Testis (tissue), 3 donors: ENCODE data around the gene TMEM203. TPM values are rescaled to one million over a fixed set of nuclear protein-coding genes. Genes with fewer than 3 reads are reported as not detected.

ENCODE experiments used
- DNase-seq: peaks from one replicate; pipeline ENCODE4 v3.0.0-alpha.2; 2019
- H3K27ac ChIP-seq, 2 donors: fragments of 200-600 bp; sonication (generic); one replicate each; pipeline ENCODE4 v1.5.1; 2019
- H3K27me3 ChIP-seq: fragments of 200-600 bp; sonication (generic); one replicate; pipeline ENCODE4 v1.5.1; 2019
- H3K36me3 ChIP-seq: fragments of 200-600 bp; sonication (generic); one replicate; pipeline ENCODE4 v1.5.1; 2017; ENCODE audit warnings: low read depth; ENCODE audit errors: missing control alignments
- H3K4me1 ChIP-seq: fragments of 200-600 bp; sonication (generic); one replicate; pipeline ENCODE4 v1.5.1; 2019
- H3K4me3 ChIP-seq, 2 donors: fragments of 200-600 bp; sonication (generic); one replicate each; pipeline ENCODE4 v1.5.1; 2017 to 2019
- H3K9me3 ChIP-seq: fragments of 200-600 bp; sonication (generic); one replicate; pipeline ENCODE4 v1.5.1; 2017
- POLR2A ChIP-seq: fragments of 450-650 bp; IDR thresholded peaks from one replicate; pipeline ENCODE4 v1.6.1; 2017; ENCODE audit warnings: antibody characterized with exemption, mild to moderate bottlenecking, moderate library complexity
- WGBS, 2 donors: methylation state at CpG; one replicate each; pipeline ENCODE4 v1.1.5; 2018; 5-methylcytosine and 5-hydroxymethylcytosine counted together
- intact Hi-C: fragments of 100-400 bp; cut with DNase I; formaldehyde crosslinking; loops from one replicate; pipeline ENCODE4 v1.15.1; 2023; ENCODE audit warnings: low total_unique reads
- polyA plus RNA-seq: library from polyadenylated mRNA; stranded (reverse); fragments of 350-450 nt; fragmentation: Illumina TruSeq; extraction: RNeasy Lipid Tissue Mini Kit (QIAGEN cat#74804); gene quantifications from one replicate; pipeline ENCODE4 v1.2.3, GENCODE V29; 2014; ENCODE audit warnings: low read depth, low replicate concordance; ENCODE audit not compliant: insufficient read depth
- total RNA-seq, 2 donors: library from RNA; depleted of rRNA; stranded (reverse); fragments of >200 nt; gene quantifications; one replicate each; pipeline ENCODE4 v1.2.3, GENCODE V29; 2016
- TF ChIP-seq, protein P1 (sequence below), 3 experiments: fragments of 450-650 bp in 2 of 3; fragments of 200-600 bp in 1 of 3; sonication (generic) in 1 of 3; IDR thresholded peaks; one replicate each; pipeline ENCODE4 v1.5.1; 2016 to 2019; ENCODE audit warnings: antibody characterized with exemption in 3 of 3, mild to moderate bottlenecking in 2 of 3, moderate library complexity in 1 of 3

Gene TMEM203
- total and polyA plus RNA-seq, 3 donors from 2014 or later = 36.3 to 51.2 (median 48.0) TPM

DNA sequence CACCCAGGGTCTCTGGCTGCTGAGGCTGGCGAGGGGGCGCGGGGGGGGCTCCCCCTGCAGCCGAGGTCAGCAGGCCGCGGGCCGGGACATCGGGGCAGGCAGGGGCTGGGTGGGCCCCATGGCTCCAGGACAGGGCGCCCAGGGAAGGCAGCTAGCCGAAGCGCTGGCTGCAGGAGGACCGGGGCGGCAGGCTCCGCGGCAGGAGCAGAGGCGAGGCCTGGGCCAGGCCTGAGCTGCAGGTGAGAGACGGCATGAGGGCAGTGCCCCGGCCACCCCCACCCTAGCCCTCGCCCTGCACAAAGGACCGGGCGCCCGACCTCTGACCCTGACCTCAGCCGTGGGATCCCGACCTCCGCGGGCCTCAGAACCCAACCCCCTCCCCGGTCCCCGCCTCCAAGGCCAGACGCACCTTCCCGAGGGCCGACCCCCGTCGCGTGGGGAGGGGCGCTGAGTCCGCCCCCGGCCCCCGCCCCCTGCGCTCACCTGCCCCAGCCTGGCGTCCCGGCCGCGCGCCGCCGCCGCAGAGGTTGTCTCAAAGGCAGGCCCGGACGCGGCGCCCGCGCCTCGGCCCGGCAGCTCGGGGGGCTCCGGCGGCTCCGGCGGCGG, 16.2 kb upstream of the TMEM203 start:
- no peak for TF ChIP-seq POLR2A
- TF ChIP-seq, protein P1, sequence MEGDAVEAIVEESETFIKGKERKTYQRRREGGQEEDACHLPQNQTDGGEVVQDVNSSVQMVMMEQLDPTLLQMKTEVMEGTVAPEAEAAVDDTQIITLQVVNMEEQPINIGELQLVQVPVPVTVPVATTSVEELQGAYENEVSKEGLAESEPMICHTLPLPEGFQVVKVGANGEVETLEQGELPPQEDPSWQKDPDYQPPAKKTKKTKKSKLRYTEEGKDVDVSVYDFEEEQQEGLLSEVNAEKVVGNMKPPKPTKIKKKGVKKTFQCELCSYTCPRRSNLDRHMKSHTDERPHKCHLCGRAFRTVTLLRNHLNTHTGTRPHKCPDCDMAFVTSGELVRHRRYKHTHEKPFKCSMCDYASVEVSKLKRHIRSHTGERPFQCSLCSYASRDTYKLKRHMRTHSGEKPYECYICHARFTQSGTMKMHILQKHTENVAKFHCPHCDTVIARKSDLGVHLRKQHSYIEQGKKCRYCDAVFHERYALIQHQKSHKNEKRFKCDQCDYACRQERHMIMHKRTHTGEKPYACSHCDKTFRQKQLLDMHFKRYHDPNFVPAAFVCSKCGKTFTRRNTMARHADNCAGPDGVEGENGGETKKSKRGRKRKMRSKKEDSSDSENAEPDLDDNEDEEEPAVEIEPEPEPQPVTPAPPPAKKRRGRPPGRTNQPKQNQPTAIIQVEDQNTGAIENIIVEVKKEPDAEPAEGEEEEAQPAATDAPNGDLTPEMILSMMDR (IDR thresholded peaks at IDR 0.05) = no peak
- Histone ChIP-seq H3K27ac (no peak overlapping the region), H3K9me3 (no peaks in the 10 kb centered on the region), H3K27me3 (no peaks in the 10 kb centered on the region), H3K4me3 (peak overlapping the region in 1 of 2 donors; percentile 2), H3K36me3 (no peaks in the 10 kb centered on the region), H3K4me1 (peaks cover 23% of the 10 kb centered on the region)
- intact Hi-C loops = loop anchor here (10.0 kb wide), 1 partner anchor 107 kb away; the partner anchor contains the start of gene DPP7
- DNase-seq = no peak
- WGBS, 2 donors = 7 to 10% methylated on average over 2 to 33 of the region's 61 CpGs

DNA sequence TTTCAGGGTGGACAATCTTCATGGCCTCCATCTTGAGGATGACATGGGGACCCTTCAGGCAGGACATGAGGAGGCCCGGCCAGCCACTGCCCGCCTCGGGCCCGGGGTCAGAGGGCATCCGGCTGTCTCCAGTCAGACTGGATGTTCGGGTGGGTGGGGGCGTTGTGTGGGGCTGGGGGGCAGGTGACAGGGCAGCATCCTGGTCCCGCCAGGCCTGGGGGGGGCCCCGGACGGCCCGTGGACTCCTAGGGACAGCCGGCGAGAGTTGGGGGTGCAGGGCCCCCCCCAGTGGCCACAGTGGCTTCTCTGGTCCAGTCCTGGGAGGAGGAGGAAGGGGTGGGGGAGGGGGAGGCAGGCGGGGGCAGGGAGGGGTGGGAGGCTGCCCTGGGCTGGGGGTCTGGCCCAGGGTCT, 15.7 kb upstream of the TMEM203 start:
- no peak overlapping the region for H3K4me3 ChIP-seq
- no peak for TF ChIP-seq POLR2A
- TF ChIP-seq, protein P1 (IDR thresholded peaks at IDR 0.05) = no peak
- no peaks in the 10 kb centered on the region for H3K27me3 ChIP-seq
- no peaks in the 10 kb centered on the region for H3K9me3 ChIP-seq
- peaks cover 25% of the 10 kb centered on the region for H3K4me1 ChIP-seq
- WGBS, 2 donors = 53% methylated on average over 13 of the region's 14 CpGs; no CpG with 5 or more reads in 1 of the 2 donors
- H3K27ac ChIP-seq = no peak overlapping the region
- no peak for DNase-seq
- intact Hi-C loops = loop anchor here (10.0 kb wide), 1 partner anchor 106 kb away; the partner anchor contains the start of gene DPP7
- H3K36me3 ChIP-seq = no peaks in the 10 kb centered on the region

DNA sequence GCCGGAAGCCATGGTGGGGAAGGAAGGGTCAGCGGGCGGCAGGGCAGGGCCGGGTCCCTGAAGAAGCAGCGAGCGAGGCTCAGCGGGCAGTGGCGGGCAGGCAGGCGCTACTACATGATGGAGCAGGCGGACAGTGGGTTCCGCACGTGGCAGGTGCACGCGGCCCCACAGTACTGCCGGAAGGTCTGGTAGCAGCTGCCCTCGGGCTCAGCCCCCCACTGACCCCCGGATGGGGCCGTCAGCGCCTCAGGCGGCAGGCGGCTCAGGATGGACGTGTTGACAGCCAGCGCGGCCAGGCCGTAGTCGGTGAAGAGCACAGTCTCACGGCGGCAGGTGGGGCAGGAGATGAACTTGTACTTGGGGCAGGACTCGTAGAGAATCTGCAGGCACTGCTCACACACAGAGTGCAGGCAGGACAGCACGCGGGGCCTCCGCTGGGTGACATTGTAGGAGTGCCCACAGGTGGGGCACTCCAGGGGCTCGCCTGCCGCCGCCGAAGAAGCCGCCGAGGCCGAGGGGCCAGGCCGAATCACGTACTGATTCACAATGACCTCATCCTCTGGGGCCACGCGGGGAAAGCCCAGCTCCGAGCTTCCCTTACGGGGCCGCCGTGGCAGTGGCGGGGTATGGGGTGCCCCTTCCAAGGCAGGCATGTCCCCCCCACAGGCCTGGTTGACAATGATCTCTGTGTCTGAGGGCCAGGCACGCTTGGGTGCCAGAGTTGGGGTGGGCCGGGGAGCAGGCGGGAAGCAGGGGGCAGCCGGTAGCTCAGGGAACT, 15.1 kb upstream of the TMEM203 start:
- H3K36me3 ChIP-seq = no peaks in the 10 kb centered on the region
- DNase-seq = no peak
- no peaks in the 10 kb centered on the region for H3K27me3 ChIP-seq
- TF ChIP-seq, protein P1 (IDR thresholded peaks at IDR 0.05) = no peak
- TF ChIP-seq POLR2A = no peak
- peaks cover 29% of the 10 kb centered on the region for H3K4me1 ChIP-seq
- H3K27ac ChIP-seq = no peak overlapping the region
- H3K4me3 ChIP-seq = no peak overlapping the region
- no peaks in the 10 kb centered on the region for H3K9me3 ChIP-seq
- WGBS, 2 donors = 84 to 88% methylated on average over 18 to 51 of the region's 52 CpGs
- intact Hi-C loops = loop anchor here (10.0 kb wide), 1 partner anchor 106 kb away; the partner anchor contains the start of gene DPP7

DNA sequence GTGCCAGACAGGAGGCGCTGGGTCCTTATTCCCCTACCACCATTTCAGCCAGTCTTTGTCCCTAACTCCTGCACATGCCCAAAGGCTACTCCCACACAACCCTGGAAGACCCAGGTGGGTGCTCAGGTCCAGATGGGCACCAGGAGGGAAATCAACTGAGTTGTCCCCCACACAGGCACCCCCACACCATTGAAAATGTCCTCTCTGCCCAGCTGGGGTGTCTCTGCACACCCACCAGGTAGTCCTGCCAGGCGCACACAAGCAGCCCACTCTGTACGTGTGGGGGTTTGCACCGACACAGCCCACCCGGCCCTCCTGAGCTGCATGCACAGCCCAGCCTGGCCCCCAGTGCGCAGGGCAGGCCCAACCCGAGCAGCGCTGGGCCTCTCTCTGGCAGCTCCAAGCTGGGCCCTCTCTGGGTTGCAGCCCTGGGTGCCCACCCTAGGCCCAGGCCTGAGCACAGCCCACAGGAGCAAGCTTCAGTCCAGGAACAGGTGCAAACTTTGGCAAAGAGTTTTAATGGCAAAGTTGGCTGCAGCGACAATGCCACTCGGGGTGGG, 14.4 kb upstream of the TMEM203 start:
- intact Hi-C loops = loop anchor here (10.0 kb wide), 1 partner anchor 105 kb away; the partner anchor contains the start of gene DPP7
- Histone ChIP-seq H3K27me3 (no peaks in the 10 kb centered on the region), H3K4me3 (no peak overlapping the region), H3K9me3 (no peaks in the 10 kb centered on the region), H3K36me3 (no peaks in the 10 kb centered on the region), H3K27ac (no peak overlapping the region), H3K4me1 (peaks cover 29% of the 10 kb centered on the region)
- 84 to 96% methylated on average over 4 to 10 of the region's 10 CpGs for WGBS, 2 donors
- no peak for DNase-seq
- no peak for TF ChIP-seq POLR2A
- TF ChIP-seq, protein P1 (IDR thresholded peaks at IDR 0.05) = no peak
